ENCODE data around the gene BIRC7. TPM values are rescaled to one million over a fixed set of nuclear protein-coding genes. Genes with fewer than 3 reads are reported as not detected.

BIRC7 gene
- total RNA-seq, 1 donor from 2014 or later: 10.6 TPM

- DNase-seq (ENCODE audit: low read depth): no peak
- H3K4me3 ChIP-seq (ENCODE audit: low read depth, low read length): no peak overlapping the region
- TF ChIP-seq CTCF (conservative IDR thresholded peaks at IDR 0.05; ENCODE audit: low read depth, low read length): no peak
These were observed 40.1 kb downstream of the BIRC7 start for GRCh38 chr20:63275825-63276224.

DNA sequence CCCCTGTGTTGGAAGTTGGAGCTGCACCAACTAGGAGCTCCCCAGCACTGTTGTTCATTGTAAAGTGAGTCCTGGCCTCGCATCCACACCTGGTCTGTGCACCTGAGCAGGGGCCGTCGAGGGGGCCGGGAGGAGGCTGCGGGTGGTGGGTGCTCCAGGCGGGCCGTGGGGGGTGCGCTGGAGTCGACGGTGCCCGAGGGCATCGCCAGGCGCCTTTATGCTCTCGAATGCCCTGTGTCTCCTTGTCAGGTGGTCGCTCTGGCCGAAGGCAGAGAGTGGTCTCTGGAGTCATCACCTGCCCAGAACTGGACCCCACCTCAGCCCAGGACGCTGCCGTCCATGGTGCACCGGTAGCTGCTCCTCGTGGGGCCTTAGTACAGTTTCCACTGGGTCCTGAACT, 41.3 kb downstream of the BIRC7 start:
- DNase-seq (ENCODE audit: low read depth): no peak

DNA sequence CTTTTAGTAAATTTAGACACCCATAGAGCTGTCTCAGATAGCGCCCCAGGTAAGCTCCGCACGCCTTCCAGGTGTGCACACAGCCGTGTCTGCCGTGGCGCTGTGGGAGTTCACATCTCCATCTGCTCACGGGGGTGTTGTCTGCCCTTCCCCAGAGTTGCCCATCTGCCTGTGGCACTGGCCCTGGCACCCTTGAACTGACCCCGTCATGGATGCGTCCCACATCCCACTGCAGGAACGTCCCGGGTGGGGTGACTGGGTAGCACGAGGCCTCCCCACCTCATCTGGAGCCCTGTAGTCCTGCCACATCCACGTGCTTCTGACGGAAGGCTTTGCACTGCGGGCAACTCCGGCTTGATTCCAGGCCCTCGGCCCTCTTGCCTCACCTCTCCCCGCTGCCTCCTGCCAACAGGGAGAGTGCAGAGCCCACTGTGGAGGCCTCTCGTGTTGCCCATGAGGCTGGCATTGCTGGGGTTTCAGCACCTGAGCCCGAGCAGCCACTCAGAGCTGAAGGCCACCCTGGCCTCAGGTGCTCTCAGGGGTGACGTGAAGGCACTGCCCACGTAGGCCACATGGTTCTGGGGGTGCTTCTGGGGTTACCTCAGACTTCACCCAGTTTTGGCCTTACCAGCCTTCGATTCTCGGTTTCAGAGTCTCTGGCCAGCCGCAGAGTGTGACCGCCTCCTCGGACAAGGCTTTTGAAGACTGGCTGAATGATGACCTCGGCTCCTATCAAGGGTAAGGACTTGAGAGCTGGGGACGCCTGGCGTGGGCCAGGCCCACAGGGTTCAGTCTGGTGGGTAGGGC, 42.0 kb downstream of the BIRC7 start:
- no peak overlapping the region for H3K4me3 ChIP-seq (ENCODE audit: low read depth, low read length)
- no peak for DNase-seq (ENCODE audit: low read depth)
- no peak for TF ChIP-seq CTCF (conservative IDR thresholded peaks at IDR 0.05; ENCODE audit: low read depth, low read length)

More for the DNA sequence above, 41.3 kb downstream of the BIRC7 start:
- TF ChIP-seq CTCF (conservative IDR thresholded peaks at IDR 0.05; ENCODE audit: low read depth, low read length): no peak
- no peak overlapping the region for H3K4me3 ChIP-seq (ENCODE audit: low read depth, low read length)

DNA sequence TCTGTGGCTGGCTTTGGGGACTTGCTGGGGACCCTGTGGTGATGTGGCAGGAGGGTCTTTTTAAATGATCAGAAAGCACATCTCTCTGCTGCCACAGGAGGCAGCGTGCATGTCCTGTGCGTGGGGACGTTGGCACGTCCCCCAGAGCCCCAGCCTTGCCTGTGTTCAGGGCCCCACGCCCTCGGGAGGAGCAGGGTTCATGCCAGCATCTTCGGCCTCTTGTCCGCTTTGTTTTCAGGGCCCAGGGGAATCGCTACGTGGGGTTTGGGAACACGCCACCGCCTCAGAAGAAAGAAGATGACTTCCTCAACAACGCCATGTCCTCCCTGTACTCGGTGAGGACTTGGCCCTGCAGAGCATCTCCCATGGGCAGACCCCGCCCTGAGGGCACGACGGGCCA, 43.0 kb downstream of the BIRC7 start:
- TF ChIP-seq CTCF (conservative IDR thresholded peaks at IDR 0.05; ENCODE audit: low read depth, low read length): no peak
- H3K4me3 ChIP-seq (ENCODE audit: low read depth, low read length): no peak overlapping the region
- DNase-seq (ENCODE audit: low read depth): no peak

DNA sequence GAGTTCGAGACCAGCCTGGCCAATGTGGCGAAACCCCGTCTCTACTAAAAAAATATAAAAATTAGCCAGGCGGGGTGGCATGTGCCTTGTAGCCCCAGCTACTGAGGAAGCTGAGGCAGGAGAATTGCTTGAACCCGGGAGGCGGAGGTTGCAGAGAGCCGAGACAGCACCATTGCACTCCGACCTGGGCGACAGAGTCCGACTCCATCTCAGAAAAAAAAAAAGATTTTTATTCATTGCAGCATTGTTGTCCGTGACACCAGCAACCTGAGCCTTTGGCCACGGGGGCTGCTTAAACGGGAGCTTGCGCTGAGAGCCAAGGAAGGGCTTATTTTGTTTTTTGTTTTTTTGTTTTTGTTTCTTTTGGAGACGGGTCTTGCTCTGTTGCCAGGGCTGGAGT, 44.2 kb downstream of the BIRC7 start:
- TF ChIP-seq CTCF (conservative IDR thresholded peaks at IDR 0.05; ENCODE audit: low read depth, low read length): no peak
- no peak for DNase-seq (ENCODE audit: low read depth)
- no peak overlapping the region for H3K4me3 ChIP-seq (ENCODE audit: low read depth, low read length)

GRCh38 chr20:63280371-63280770, 44.7 kb downstream of the BIRC7 start:
- no peak for TF ChIP-seq CTCF (conservative IDR thresholded peaks at IDR 0.05; ENCODE audit: low read depth, low read length)
- DNase-seq (ENCODE audit: low read depth): no peak

More at GRCh38 chr20:63280371-63280770, 44.7 kb downstream of the BIRC7 start:
- no peak overlapping the region for H3K4me3 ChIP-seq (ENCODE audit: low read depth, low read length)
